OCI-LY7 (cell line): ENCODE results near the gene APLN. TPM values are rescaled to one million over a fixed set of nuclear protein-coding genes. Genes with fewer than 3 reads are reported as not detected.

ENCODE experiments used
- BruUV-seq: library from RNA; stranded (reverse); fragments of 400-500 nt; replicated peaks from 2 replicates; lab custom pipeline; 2021; lab: Mats Ljungman, UMichigan
- CTCF ChIA-PET: fragments of 300-600 bp; sonication (Branson Sonifier 250); formaldehyde crosslinking; loops from one replicate; lab custom pipeline; 2022; ENCODE audit warnings: antibody characterized with exemption; ENCODE audit not compliant: unreplicated experiment; lab: Charles Lee
- POLR2A ChIA-PET: fragments of 300-600 bp; sonication (Branson Sonifier 250); formaldehyde crosslinking; loops from one replicate; lab custom pipeline; 2022; ENCODE audit warnings: antibody characterized with exemption; lab: Charles Lee
- DNase-seq: peaks from one replicate; pipeline ENCODE4 v3.0.0-alpha.2; 2015; ENCODE audit warnings: low spot score
- H2AFZ ChIP-seq: fragments of 200-600 bp; sonication (generic), shearing (Covaris generic); 2 replicates; pipeline ENCODE4 v1.6.1; 2014; ENCODE audit warnings: mild to moderate bottlenecking, antibody characterized with exemption, low read length, moderate library complexity
- H3K27ac ChIP-seq: fragments of 200-600 bp; sonication (generic); 2 replicates; pipeline ENCODE4 v1.5.1; 2014; ENCODE audit warnings: mixed run types, low read depth, mild to moderate bottlenecking, moderate library complexity, low read length, inconsistent platforms; ENCODE audit not compliant: poor library complexity, severe bottlenecking
- H3K36me3 ChIP-seq: fragments of 200-600 bp; sonication (generic); 2 replicates; pipeline ENCODE4 v1.6.1; 2014; ENCODE audit warnings: mild to moderate bottlenecking, antibody characterized with exemption, low read length, moderate library complexity, mixed read lengths; ENCODE audit not compliant: insufficient read depth
- H3K4me1 ChIP-seq: fragments of 200-600 bp; sonication (generic); 2 replicates; pipeline ENCODE4 v1.5.1; 2014; ENCODE audit warnings: mild to moderate bottlenecking, low read length; ENCODE audit not compliant: insufficient read depth, poor library complexity, severe bottlenecking
- H3K4me2 ChIP-seq: fragments of 200-600 bp; sonication (generic); 2 replicates; pipeline ENCODE4 v1.6.1; 2014; ENCODE audit warnings: mild to moderate bottlenecking, low read length
- H3K4me3 ChIP-seq: fragments of 200-600 bp; sonication (generic); 2 replicates; pipeline ENCODE4 v1.5.1; 2014; ENCODE audit warnings: mild to moderate bottlenecking, low read depth, low read length; ENCODE audit not compliant: poor library complexity, severe bottlenecking
- H3K79me2 ChIP-seq: fragments of 200-600 bp; sonication (generic); 2 replicates; pipeline ENCODE4 v1.6.1; 2016; ENCODE audit warnings: low read depth, mild to moderate bottlenecking, low read length, moderate library complexity, mixed read lengths; ENCODE audit not compliant: insufficient read depth
- H3K9me2 ChIP-seq: fragments of 200-600 bp; sonication (generic); 2 replicates; pipeline ENCODE4 v1.6.1; 2016; ENCODE audit warnings: mild to moderate bottlenecking, low read length, mixed read lengths; ENCODE audit not compliant: insufficient read depth
- H3K9me3 ChIP-seq: fragments of 200-600 bp; sonication (generic); 2 replicates; pipeline ENCODE4 v1.6.1; 2014; ENCODE audit warnings: mild to moderate bottlenecking, mixed run types, low read length, mixed read lengths
- H4K20me1 ChIP-seq: fragments of 200-600 bp; sonication (generic); 2 replicates; pipeline ENCODE4 v1.6.1; 2014; ENCODE audit warnings: mild to moderate bottlenecking, antibody characterized with exemption, low read length, moderate library complexity, mixed read lengths; ENCODE audit not compliant: insufficient read depth
- EZH2phosphoT487 ChIP-seq: fragments of 200-600 bp; sonication (generic); IDR thresholded peaks from 2 replicates; pipeline ENCODE4 v1.6.1; 2018; ENCODE audit warnings: low read depth, borderline replicate concordance, mild to moderate bottlenecking, mixed run types, antibody characterized with exemption, low read length, moderate library complexity, mixed read lengths
- intact Hi-C: fragments of 100-400 bp; cut with micrococcal nuclease; formaldehyde crosslinking; loops from one replicate; pipeline ENCODE4 v1.10.0; 2022; ENCODE audit not compliant: unreplicated experiment
- total RNA-seq, 2 experiments: library from RNA; depleted of rRNA in 1 of 2; stranded (reverse); fragments of >200 nt in 1 of 2; shearing (Covaris generic) in 1 of 2; gene quantifications; 2 replicates each; pipeline ENCODE4 v1.2.3, GENCODE V29; 2014 to 2022
- TF ChIP-seq, protein P1 (sequence below): fragments of 200-600 bp; sonication (generic); conservative IDR thresholded peaks from 2 replicates; pipeline ENCODE4 v1.5.1; 2014; ENCODE audit warnings: mild to moderate bottlenecking, antibody characterized with exemption, low read length, moderate library complexity, mixed read lengths

APLN gene
- total RNA-seq, 2 experiments from 2014 or later: 0.13 TPM; not detected in 1

DNA sequence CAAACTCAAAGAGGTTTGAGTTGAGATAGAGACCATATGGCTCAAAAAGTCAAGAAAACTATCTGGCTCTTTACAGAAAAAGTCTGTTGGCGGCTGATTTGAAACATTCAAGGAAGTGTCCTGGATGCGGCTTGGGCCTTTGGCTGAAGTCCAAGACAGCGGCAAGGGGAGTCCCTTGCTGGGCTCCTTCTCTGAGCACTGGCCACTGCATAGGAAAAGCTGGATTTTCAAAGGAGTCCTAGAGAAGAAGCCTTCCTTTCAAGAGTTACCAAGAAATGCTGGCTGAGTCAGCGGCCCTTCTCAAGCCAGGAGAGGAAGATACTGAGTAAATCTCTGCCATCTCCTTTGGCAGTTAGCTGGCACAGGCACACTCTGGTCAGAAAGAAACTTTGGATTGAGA is 12.1 kb downstream of the APLN start:
- TF ChIP-seq, protein P1, sequence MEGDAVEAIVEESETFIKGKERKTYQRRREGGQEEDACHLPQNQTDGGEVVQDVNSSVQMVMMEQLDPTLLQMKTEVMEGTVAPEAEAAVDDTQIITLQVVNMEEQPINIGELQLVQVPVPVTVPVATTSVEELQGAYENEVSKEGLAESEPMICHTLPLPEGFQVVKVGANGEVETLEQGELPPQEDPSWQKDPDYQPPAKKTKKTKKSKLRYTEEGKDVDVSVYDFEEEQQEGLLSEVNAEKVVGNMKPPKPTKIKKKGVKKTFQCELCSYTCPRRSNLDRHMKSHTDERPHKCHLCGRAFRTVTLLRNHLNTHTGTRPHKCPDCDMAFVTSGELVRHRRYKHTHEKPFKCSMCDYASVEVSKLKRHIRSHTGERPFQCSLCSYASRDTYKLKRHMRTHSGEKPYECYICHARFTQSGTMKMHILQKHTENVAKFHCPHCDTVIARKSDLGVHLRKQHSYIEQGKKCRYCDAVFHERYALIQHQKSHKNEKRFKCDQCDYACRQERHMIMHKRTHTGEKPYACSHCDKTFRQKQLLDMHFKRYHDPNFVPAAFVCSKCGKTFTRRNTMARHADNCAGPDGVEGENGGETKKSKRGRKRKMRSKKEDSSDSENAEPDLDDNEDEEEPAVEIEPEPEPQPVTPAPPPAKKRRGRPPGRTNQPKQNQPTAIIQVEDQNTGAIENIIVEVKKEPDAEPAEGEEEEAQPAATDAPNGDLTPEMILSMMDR: no peak
- TF ChIP-seq EZH2phosphoT487: no peak
- no peak overlapping the region for H3K27ac ChIP-seq
- CTCF ChIA-PET: no interaction called here
- no peaks in the 10 kb centered on the region for H3K4me1 ChIP-seq
- H3K36me3 ChIP-seq: no peaks in the 10 kb centered on the region
- no peak overlapping the region for H3K4me2 ChIP-seq
- no peaks in the 10 kb centered on the region for H4K20me1 ChIP-seq
- intact Hi-C loops: no loop called here
- BruUV-seq: no TSS peak
- no peaks in the 10 kb centered on the region for H3K79me2 ChIP-seq
- POLR2A ChIA-PET: no interaction called here
- H3K9me3 ChIP-seq: no peaks in the 10 kb centered on the region
- H2AFZ ChIP-seq: no peak overlapping the region
- no peaks in the 10 kb centered on the region for H3K9me2 ChIP-seq
- DNase-seq: no peak
- H3K4me3 ChIP-seq: no peak overlapping the region

DNA sequence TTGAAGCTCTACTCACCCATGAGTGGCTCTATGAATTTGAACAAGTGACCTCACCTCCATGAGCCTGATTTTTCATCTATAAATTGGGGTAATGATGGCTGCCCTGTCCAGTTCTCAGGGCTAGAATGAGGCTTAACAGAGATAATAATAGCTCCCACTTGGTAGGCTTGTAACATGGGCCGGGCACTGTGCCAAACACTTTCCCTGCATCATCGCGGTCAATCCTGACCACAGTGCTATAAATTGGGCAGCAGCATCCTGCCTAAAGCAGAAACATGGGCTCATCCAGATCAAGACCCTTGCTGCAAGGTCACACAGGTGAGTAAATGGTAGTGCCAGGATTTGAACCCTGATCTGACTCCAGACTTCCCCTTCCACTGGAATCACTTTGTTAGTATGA is 12.8 kb downstream of the APLN start:
- no peak for DNase-seq
- intact Hi-C loops: no loop called here
- no peak overlapping the region for H3K4me2 ChIP-seq
- ChIA-PET CTCF (no interaction called here), POLR2A (no interaction called here)
- no TSS peak for BruUV-seq
- H3K79me2 ChIP-seq: no peaks in the 10 kb centered on the region
- no peak overlapping the region for H2AFZ ChIP-seq
- H3K4me1 ChIP-seq: no peaks in the 10 kb centered on the region
- H3K27ac ChIP-seq: no peak overlapping the region
- H3K4me3 ChIP-seq: no peak overlapping the region
- no peaks in the 10 kb centered on the region for H4K20me1 ChIP-seq
- no peaks in the 10 kb centered on the region for H3K9me2 ChIP-seq
- no peak for TF ChIP-seq EZH2phosphoT487
- TF ChIP-seq, protein P1: no peak
- no peaks in the 10 kb centered on the region for H3K9me3 ChIP-seq
- H3K36me3 ChIP-seq: no peaks in the 10 kb centered on the region

DNA sequence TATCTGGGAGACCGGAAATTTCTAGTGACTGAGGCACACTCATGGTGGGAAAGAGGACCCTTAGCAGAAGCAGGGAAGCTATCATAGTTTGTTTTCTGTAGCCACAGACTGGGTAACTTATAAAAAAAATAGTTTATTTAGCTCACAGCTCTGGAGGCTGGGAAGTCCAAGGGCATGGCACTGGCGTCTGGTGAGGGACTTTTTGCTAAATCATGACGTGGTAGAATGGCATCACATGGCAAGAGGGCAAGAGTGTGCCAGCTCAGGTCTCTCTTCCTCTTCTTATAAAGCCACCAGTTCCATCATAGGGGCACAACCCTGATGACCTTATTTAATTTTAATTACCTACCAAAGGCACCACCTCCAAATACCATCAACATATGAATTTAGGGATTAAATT is 13.3 kb downstream of the APLN start:
- Histone ChIP-seq H3K36me3 (no peaks in the 10 kb centered on the region), H3K9me3 (no peaks in the 10 kb centered on the region), H3K4me3 (no peak overlapping the region), H3K79me2 (no peaks in the 10 kb centered on the region), H3K27ac (no peak overlapping the region), H3K4me2 (no peak overlapping the region), H3K9me2 (no peaks in the 10 kb centered on the region), H2AFZ (no peak overlapping the region), H4K20me1 (no peaks in the 10 kb centered on the region), H3K4me1 (no peaks in the 10 kb centered on the region)
- BruUV-seq: no TSS peak
- no peak for DNase-seq
- no peak for TF ChIP-seq EZH2phosphoT487
- TF ChIP-seq, protein P1: no peak
- CTCF ChIA-PET: no interaction called here
- intact Hi-C loops: no loop called here
- POLR2A ChIA-PET: no interaction called here
